HG03175 (cell line): ENCODE results near the gene GRM4.
"Not testable (repeated sequence)": the region's sequence is repeated elsewhere in the genome, so short reads cannot be mapped to it uniquely, and the experiment has no call there.

Source experiments
- ATAC-seq: cut with Tn5 transposase; IDR thresholded peaks from one replicate; pipeline ENCODE4 v1.9.1; 2021; ENCODE audit warnings: mild to moderate bottlenecking, moderate library complexity; ENCODE audit not compliant: unreplicated experiment

Gene GRM4

DNA sequence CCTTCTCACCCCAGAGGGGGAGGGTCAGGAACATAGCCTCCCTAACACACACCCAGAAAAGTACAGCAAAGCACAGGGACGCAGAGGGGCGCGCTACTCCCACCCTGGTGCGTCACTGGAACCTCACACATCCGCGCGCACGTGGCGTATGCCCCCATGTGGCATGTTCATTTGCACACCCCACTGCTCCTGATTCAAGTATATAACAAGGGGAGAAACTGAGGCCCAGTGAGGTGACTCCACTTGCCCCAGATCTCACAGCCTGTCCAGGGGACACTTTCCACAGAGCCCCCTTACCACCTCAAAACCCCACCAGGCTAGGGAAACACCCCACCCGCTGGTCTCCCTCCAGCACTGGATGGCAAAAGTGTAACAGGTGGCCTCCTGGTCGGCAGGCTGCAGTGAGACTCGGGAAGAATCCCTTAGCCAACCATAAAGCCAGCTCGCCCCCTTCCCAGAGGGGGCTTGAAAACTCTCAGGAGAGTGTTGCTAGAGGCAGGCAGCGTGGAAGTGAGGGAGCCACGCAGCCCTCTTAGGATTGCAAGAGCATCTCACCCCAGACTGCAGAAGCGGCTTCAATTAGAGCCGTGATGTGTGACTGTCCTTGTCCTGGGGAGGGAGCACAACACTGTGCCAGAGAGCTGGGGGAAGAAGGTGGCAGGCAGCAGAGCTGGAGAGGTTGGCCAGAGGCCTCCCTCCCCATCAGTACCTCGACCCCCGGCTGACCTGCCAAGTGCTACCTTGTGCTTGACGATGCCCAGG is at the start of gene GRM4:
Gene GRM4, minus strand, starts transcription at position 67 of the 762 bp plus-strand sequence. CDS start 12,591 bp downstream, outside the sequence.
- ATAC-seq, result no peak

DNA sequence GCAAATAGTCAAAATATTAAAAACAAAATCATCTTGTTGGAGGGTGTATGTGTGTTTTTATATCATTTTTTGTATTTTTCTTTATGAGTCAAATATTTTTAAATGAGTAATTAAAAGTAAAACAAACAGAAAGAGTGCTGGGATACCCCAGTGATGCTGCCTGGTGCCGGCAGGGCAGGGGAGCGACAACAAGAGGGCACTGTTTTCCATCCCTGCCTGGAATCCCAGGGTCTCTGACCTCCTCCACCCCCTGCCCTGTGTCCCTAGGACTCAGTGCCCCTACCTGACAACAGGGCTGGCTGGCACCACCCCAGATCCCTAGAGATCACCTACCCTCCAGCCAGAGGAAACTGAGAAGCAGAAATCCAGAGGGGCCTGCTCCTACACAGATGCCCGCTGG is 48.9 kb upstream of the GRM4 start:
- no peak for ATAC-seq

DNA sequence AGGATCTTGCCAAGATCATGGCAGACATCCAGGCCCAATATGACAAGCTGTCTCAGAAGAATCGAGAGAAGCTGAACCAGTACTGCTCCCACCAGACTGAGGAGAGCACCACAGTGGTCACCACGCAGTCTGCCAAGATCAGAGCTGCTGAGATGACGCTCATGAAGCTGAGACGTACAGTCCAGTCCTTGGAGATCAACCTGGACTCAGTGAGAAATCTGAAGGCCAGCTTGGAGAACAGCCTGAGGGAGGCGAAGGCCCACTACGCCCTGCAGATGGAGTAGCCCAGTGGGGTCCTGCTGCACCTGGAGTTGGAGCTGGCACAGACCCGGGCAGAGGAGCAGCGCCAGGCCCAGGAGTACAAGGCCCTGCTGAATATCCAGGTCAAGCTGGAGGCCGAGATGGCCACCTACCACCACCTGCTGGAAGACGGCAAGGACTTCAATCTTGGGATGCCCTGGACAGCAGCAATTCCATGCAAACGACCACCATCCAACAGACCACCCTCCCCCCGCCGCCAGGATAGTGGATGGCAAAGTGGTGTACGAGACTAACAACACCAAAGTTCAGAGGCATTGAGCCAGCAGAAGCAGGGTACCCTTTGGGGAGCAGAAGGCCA is 44.7 kb upstream of the GRM4 start:
- no peak for ATAC-seq

DNA sequence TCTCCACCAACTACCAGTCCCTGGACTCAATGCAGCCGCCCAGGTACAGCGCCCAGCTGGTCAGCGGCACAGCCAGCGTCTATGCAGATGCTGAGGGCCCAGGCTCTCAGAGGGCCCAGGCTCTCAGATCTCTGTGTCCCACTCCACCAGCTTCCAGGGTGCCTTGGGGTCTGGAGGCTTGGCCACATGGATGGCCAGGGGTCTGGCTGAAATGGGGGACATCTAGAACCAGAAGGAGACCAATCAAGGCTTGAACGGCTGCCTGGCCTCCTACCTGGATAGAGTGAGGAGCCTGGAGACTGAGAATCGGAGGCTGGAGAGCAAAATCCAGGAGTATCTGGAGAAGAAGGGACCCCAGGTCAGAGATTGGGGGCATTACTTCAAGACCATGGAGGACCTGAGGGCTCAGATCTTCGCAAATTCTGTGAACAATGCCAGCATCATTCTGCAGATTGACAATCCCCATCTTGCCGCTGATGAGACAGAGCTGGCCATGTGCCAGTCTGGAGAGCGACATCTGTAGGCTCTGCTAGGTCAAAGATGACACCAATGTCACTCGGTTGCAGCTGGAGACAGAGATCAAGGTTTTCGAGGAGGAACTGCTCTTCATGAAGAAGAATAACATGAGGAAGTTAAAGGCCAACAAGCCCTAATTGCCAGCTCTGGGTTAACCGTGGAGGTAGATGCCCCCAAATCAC is 44.1 kb upstream of the GRM4 start:
- no peak for ATAC-seq

DNA sequence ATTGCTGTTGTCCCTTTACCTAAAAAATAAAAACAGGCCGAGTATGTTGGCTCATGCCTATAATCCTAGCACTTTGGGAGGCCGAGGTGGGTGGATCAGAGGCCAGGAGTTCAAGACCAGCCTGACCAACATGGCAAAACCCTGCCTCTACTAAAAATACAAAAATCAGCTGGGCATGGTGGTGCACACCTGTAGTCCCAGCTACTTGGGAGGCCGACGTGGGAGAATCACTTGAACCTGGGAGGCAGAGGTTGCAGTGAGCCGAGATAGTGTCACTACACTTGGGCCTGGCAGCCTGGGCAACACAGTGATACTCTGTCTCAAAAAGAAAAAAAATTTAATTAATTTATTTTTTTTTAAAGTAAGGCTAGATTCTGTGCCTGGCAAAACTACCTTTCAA is 38.8 kb upstream of the GRM4 start:
- ATAC-seq, result not testable (repeated sequence)

DNA sequence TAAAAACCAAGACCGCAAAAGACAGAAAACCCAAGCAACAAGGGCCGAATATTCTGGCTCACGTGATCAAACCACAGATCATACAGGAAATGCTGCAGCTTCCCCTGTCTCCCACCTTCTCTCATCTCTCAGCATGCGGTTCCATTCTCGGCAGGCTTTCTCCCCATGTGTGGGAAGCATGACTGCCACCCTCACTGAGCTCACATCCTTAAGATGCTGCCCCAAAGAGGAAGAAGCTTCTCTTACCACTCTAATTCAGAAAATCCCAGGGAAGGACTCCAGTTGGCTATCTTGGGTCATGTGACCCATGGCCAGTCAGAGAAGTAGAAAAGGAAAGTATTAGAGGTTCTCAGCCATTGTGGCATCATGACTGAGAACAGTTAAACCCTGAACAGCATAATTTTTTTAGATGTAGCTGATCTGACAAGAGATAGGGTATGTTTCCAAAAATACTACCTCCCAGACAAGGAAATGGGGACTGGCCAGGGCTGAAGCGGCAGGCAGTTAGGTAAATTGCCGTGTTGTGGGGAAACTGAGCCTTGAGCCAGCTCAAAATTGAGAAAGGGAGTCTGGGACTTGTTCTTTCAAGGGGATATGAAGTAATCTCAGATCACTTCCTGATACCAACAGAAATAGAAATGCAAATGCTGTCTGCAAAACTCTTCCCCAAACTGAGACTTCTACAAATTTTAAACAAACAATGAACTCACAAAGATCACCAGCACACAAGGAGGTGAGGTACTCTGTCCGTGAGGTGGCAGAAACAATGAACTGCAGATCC is 37.1 kb upstream of the GRM4 start:
- no peak for ATAC-seq

DNA sequence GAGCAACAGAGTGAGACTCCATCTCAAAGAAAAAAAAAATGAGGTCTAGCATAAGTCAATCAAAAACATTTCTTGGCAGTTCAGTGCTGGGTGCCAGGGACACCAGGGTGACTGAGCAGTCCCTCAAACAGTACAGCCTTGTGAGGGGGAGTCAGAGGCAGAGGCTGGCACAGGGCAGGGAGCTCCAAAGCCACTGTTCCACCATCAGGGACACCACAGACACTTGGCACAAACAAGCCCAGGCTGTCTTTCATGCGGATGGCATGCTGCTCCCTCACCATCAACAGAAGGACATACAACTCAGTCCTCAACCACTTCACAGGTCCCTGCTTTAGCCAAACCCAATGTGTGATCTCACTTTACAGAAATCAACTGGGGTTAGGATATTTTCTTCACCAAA is 36.0 kb upstream of the GRM4 start:
- no peak for ATAC-seq

DNA sequence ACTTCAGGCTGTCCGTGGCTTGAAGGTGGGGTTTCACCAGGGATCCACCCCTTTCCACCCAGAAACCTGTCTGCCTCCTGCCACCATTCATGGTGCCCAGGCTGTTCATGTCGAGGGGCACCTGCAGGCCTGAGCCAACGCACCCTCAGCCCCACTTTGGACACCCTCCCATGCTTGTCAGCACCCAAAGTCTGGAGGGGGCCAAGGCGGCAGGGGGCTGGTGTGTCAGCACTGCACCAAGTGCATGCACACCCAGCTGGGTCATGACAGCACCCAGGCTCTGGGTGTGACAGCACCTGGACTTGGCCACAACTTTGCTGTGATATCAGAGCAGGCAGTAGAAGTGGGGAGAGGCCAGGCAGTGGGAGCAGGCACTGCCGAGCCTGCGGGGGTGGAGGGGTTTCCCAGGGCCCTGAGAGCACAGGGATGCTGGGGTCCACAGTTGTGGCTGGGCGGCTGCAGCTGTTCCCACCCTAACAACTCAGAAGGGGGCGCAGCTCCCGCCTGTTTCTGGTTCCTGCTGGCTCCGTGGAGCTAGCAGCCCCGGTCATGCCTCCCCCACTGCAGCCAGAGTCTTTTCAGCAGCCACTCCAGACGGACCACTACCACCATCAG is 33.3 kb upstream of the GRM4 start:
- no peak for ATAC-seq

DNA sequence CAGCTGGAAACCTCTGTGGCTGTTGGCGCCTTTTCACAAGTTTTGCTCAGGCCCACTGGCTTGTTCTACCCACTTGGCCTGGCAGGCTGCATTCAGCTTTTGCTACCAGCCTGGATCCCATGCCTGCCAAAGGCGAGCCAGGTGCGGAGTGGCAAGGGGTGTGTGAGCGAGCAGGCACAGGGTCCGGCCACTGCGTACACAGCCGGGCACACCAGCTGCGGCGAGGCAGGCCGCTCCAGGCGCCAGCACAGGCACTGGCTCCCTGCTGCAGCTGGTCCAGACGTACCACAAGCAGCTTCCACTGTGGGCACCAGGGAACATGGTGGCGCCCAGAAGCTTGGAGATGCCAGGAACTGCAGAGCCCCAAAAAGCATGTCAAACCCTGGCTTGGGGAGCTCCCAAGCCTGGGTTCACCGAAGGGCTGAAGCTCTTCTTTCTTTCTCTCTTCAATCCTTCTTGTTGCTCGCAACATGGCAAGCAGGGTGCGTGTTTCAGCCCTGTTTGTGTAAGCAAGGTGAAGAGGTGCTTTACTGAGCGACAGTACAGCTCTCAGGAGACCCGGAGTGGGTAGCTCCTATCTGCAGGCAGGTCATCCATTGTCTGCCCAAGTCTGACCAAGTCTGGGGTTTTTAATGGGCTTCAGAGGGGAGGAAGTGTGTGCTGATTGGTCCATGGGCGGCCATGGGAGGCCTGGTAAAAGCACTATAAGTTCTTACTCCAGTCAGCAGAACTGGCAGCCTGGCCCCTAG is 32.6 kb upstream of the GRM4 start:
- ATAC-seq, result no peak

DNA sequence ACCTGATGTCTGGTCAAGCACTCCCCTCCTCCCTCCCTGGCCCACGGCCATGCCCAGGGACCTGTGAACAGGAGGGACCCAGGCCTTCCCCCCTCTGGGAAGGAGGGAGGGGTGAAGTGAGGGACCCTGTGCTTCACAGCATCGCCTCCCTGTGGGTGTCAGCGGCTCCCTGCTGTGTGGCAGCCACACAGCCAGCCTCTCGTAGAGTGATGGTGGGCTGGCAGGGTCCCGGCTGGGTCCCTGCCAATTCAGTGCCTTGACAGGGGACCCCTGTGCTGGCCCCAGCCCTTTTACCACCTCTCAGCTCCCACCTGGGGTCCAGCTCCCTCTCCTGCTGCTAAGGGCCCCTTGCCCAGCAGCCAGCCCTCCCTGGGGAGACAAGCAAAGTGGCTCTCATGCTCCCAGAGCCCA is 31.3 kb upstream of the GRM4 start:
- no peak for ATAC-seq

DNA sequence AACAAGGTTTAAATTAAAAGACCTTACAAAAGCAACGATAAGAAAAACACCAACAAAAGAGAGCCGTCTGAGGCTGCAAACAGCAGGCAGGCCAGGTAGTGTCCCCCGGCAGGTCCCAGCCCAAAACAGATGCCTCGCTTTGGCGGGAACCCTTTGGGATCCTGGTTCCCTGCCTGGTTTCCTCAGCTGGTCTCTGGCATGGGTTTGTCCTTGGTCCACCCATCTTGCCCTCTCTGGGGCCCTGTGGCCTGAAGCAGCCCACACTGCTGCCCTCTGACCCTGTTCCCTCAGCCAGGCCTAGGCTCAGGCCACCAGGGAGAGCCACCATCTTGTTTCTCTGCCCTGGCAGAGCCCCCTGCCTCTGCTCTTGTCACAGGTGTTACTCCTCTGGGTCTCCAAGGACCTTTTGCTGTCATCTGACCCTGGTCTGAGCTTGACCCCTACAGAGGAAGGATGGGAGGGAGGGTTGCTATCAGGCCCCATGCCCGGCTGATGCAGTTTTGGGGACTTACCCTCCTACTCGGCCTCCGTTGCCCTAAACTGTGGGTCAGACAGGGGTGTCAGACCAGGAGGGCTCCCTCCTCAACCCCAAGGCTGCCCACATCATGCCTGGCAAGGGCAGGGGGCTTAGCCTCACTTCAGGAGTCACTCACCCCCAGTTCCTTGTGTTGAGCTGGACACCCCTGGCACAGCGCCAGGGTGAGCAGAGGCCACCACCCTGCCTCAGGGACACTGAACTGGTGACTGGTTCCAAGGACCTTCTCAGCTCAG is 30.6 kb upstream of the GRM4 start:
- ATAC-seq, result no peak

DNA sequence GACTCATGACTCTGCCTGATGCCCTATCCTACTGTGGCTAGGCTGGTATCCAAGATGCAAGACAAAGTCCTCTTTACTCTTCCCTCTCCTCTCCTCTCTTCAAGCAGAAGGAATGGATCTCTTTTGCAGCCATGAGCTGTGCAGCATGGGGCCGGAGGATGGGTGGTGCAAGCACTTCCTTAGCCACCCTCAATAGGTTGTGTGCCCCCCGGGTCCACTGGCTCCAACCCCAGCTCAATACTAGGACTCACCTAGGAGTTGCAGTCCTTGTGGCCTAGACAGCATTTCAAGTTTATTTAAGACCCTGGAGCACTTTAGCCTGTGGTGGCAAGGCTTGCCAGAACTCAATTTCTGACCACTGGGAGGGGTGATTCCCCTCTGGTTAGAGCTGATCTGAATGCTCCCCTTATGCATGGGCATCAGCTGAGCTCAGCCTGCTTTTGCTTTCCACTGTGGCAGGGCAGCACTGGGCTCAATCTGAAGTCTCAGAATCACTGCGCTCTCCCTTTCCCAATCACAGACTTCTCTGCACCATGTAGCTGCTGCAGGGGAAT is 29.0 kb upstream of the GRM4 start:
- ATAC-seq, result no peak

DNA sequence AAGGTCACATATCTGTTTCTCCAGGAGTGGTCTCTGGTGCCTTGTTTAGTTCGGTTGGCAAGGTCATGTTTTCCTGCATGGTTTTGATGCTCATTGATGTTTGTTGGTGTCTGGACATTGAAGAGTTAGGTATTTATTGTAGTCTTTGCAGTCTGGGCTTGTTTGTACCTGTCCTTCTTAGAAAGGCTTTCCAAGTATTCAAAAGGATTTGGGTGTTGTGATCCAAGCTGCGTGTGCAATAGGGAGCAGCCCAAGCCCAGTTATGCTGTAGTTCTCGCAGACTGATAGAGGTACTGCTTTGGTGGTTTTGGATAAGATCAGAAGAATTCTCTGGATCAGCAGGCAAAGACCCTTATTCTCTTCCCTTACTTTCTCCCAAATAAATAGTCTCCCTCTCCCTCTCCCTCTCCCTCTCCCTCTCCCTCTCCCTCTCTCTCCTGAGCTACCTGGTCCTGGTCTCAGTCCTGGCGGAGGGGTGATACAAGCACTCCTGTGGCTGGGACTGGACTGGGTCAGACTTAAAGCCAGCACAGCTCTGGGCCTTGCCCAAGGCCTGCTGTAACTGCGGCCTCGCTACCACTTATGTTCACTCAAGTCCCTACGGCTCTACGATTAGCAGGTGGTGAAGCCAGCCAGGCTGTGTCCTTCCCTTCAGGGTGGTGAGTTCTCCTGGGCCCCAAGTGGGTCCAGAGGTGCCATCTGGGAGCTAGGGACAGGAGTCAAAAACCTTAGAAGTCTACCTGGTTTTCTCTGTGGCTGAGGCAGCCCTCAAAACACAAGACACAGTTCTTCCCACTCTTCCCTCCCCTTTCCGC is 27.3 kb upstream of the GRM4 start:
- ATAC-seq, result no peak

DNA sequence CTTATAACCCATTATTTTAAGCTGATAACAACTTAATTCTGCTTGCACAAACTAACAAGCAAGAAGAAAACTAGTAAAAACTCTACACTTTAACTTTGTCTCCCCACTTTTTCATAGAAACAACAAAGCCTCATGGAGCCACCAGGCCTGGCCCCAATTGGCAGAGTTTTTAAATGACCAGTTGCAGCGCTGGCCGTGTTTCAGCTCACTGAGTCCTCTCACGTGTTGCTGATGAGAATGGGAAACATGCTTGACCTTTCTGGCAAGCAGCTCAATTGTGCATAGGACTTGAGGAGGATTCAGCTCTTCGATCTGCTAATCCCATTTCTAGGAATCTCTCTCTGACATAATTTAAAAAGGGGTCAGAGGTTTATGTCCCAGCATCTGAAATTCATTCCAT is 24.5 kb upstream of the GRM4 start:
- no peak for ATAC-seq

DNA sequence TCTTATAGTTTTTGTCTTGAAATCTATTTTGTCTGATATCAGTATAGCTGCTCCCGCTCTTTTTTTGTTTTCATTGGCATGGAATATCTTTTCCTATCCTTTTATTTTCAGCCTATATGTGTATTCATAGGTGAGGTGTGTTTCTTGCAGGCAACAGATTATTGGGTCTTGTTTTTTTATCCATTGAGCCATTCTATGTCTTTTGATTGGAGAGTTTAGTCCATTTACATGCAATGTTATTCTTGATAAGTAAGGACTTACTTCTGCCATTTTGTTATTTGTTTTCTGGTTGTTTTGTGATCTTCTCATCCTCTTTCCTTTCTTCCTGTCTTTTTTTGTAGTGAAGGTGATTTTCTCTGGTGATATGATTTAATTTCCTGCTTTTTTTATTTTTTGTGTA is 24.0 kb upstream of the GRM4 start:
- ATAC-seq, result no peak

DNA sequence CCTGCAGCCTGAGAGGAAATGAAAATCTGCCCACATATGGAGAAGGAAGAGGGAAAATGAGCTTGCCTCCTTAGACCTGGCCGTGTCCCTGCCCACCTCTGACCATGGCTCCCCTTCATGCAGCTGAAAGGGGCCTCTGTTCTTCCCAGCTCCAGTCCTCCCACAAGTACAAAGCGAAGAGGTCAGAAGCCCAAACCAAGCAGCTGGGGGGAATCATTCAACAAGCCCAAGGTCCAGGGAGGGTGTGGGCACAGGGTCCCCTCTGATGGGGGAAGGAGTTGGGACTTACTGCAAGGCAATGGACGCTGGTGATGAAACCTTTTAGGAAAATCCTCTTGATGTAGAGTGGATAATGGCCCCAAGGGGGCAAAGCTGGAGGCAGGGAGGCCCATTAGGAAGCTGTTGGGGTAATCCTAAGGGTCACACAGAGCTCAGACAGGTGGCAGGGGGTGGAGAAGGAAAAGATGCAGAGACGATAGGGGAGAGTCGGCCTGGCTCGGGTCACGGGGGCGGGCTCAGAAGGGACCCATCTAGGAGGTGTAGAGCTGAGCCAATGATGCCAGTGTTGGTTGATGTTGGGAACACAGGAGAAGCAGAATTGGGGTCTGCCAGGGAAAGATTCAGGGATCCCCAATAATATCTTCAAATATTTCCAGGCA is 16.1 kb upstream of the GRM4 start:
- no peak for ATAC-seq

DNA sequence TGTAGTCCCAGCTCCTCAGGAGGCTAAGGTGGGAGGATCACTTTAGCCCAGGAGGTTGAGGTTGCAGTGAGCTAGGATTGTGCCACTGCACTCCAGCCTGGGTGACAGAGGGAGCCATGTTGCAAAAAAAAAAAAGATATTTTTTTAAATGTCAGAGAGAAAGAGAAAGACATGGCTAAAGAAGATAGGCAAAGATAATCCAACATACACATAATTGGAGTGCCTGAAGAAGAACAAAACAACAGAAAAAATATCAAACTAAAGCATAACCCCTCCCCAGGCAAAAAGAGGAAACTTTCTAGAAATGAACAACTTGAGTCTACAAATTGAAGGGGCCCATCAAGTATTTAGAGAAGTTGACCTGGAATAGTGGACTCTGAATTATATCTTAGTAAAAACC is 14.0 kb upstream of the GRM4 start:
- ATAC-seq, result no peak

DNA sequence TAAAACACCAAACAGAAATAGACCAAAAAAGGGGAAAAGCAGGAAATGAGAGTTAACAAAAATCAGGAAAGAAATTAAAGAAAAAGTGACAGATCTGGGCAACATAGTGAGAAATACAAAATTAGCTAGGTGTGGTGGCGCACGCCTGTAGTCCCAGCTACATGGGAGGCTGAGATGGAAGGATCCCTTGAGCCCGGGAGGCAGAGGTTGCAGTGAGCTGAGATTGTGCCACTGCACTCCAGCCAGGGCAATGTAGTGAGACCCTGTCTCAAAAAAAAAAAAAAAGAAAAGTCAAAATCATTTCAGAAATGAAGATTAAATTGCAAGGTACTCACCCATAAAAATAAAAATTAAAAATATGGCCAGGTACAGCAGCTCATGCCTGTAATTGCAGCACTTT is 13.0 kb upstream of the GRM4 start:
- no peak for ATAC-seq
